Endothelial cell of umbilical vein (primary cell): ENCODE data around the gene ITFG1. TPM values are rescaled to one million over a fixed set of nuclear protein-coding genes. Genes with fewer than 3 reads are reported as not detected.
"Not testable (repeated sequence)": the region's sequence is repeated elsewhere in the genome, so short reads cannot be mapped to it uniquely, and the experiment has no call there.

Experiments
- BruUV-seq: library from RNA; stranded (reverse); fragments of 400-500 nt; replicated peaks from 2 replicates; lab custom pipeline; 2021; lab: Mats Ljungman, UMichigan
- CTCF ChIA-PET: fragments of 300-600, 350-600 bp; sonication (Branson Sonifier 250); formaldehyde crosslinking; loops from one replicate; lab custom pipeline; 2021; ENCODE audit warnings: antibody characterized with exemption, inconsistent platforms; lab: Charles Lee
- POLR2A ChIA-PET: fragments of 300-600, 350-600 bp; sonication (Branson Sonifier 250); formaldehyde crosslinking; loops from one replicate; lab custom pipeline; 2021; ENCODE audit warnings: antibody characterized with exemption, inconsistent platforms; lab: Charles Lee
- DNase-seq: peaks from one replicate; pipeline ENCODE4 v3.0.0-alpha.2; 2011; ENCODE audit warnings: low read depth, low spot score
- FAIRE-seq: peaks from 2 replicates; lab custom pipeline; 2011; peaks lifted over from hg19 to GRCh38; lab: Jason Lieb, UNC
- H2AFZ ChIP-seq: 2 replicates; pipeline ENCODE4 v1.6.0; 2012; ENCODE audit warnings: low read depth, low read length, control low read depth, inconsistent platforms
- H3K27ac ChIP-seq: 2 replicates; pipeline ENCODE4 v1.5.1; 2011; ENCODE audit warnings: low read depth, mild to moderate bottlenecking, control low read depth, low read length, moderate library complexity; ENCODE audit not compliant: insufficient read depth
- H3K27me3 ChIP-seq, 2 experiments: 2 replicates each; pipeline versions ENCODE4 v1.6.0 to v1.6.1; 2011; ENCODE audit warnings: low read length in 2 of 2, mixed read lengths in 1 of 2; ENCODE audit not compliant: control insufficient read depth in 2 of 2, insufficient read depth in 2 of 2
- H3K36me3 ChIP-seq, 2 experiments: 2 replicates in 1 of 2; 3 replicates in 1 of 2; pipeline ENCODE4 v1.5.1; 2011; ENCODE audit warnings: low read length in 2 of 2, mild to moderate bottlenecking in 1 of 2, moderate library complexity in 1 of 2; ENCODE audit not compliant: control insufficient read depth in 2 of 2, insufficient read depth in 2 of 2; ENCODE audit errors: extremely low read depth in 1 of 2
- H3K4me1 ChIP-seq: 3 replicates; pipeline ENCODE4 v1.5.1; 2011; ENCODE audit warnings: mild to moderate bottlenecking, low read length; ENCODE audit not compliant: control insufficient read depth, insufficient read depth; ENCODE audit errors: extremely low read depth
- H3K4me2 ChIP-seq: 2 replicates; pipeline ENCODE4 v1.6.1; 2011; ENCODE audit warnings: low read length, control low read depth, mixed read lengths; ENCODE audit not compliant: insufficient read depth
- H3K4me3 ChIP-seq, 3 experiments: fragments of 200-600 bp in 1 of 3; sonication (generic), shearing (Covaris generic) in 1 of 3; replicated peaks in 1 of 3; 2 replicates each; pipeline ENCODE4 v1.5.1; 2011 to 2016; ENCODE audit warnings: control low read depth in 3 of 3, low read length in 3 of 3, mild to moderate bottlenecking in 2 of 3, inconsistent platforms in 1 of 3, low read depth in 1 of 3, moderate library complexity in 1 of 3; ENCODE audit not compliant: insufficient read depth in 1 of 3
- H3K79me2 ChIP-seq: 2 replicates; pipeline ENCODE4 v1.6.0; 2012; ENCODE audit warnings: low read length, inconsistent platforms; ENCODE audit not compliant: control insufficient read depth, insufficient read depth
- H3K9ac ChIP-seq: replicated peaks from 2 replicates; pipeline ENCODE3; 2011; ENCODE audit warnings: low read length, control low read depth; ENCODE audit not compliant: insufficient read depth; ENCODE audit errors: extremely low read depth
- H3K9me1 ChIP-seq: replicated peaks from 3 replicates; pipeline ENCODE4 v1.6.0; 2011; ENCODE audit warnings: mild to moderate bottlenecking, low read length; ENCODE audit not compliant: control insufficient read depth, insufficient read depth; ENCODE audit errors: extremely low read depth
- H3K9me3 ChIP-seq: replicated peaks from 2 replicates; pipeline ENCODE4 v1.5.1; 2012; ENCODE audit warnings: low read length, inconsistent platforms; ENCODE audit not compliant: control insufficient read depth, insufficient read depth
- H4K20me1 ChIP-seq: replicated peaks from 2 replicates; pipeline ENCODE3; 2011; ENCODE audit warnings: mild to moderate bottlenecking, low read length; ENCODE audit not compliant: control insufficient read depth, insufficient read depth; ENCODE audit errors: extremely low read depth
- FOS ChIP-seq: IDR thresholded peaks from 2 replicates; pipeline ENCODE4 v1.6.1; 2011; ENCODE audit warnings: mild to moderate bottlenecking, low read length, moderate library complexity, borderline replicate concordance; ENCODE audit not compliant: insufficient read depth
- JUN ChIP-seq: IDR thresholded peaks from 2 replicates; pipeline ENCODE4 v1.6.1; 2011; ENCODE audit warnings: borderline replicate concordance, low read depth; ENCODE audit not compliant: insufficient read length, insufficient read depth
- POLR2A ChIP-seq: IDR thresholded peaks from 2 replicates; pipeline ENCODE4 v1.6.1; 2012; ENCODE audit warnings: low read depth, mild to moderate bottlenecking, control low read depth, low read length
- dilution Hi-C: fragments of 300-500 bp; cut with MboI; formaldehyde crosslinking; loops from one replicate; pipeline ENCODE4 v1.15.0; 2019; ENCODE audit warnings: low sequenced_read_pairs; ENCODE audit not compliant: extremely low pct_ligation_motif_present
- intact Hi-C: fragments of 100-400 bp; cut with micrococcal nuclease; formaldehyde crosslinking; loops from one replicate; pipeline ENCODE4 v1.10.0; 2022
- polyA plus RNA-seq, 4 experiments: library from polyadenylated mRNA; depleted of rRNA in 3 of 4; stranded (reverse) in 3 of 4; unstranded in 1 of 4; fragments of >200 nt; gene quantifications; 2 replicates each; pipeline versions ENCODE4 v1.2.1 to v1.2.3, GENCODE V29; 2011 to 2012; ENCODE audit warnings: missing spikeins in 1 of 4
- total RNA-seq: library from RNA; stranded (reverse); gene quantifications from 2 replicates; pipeline ENCODE4 v1.2.3, GENCODE V29; 2021

Gene ITFG1
- total and polyA plus RNA-seq, 2 donors (not counting 3 experiments of a cell fraction or from before 2014, with no cell fraction given): 32.1 to 44.2 TPM

DNA sequence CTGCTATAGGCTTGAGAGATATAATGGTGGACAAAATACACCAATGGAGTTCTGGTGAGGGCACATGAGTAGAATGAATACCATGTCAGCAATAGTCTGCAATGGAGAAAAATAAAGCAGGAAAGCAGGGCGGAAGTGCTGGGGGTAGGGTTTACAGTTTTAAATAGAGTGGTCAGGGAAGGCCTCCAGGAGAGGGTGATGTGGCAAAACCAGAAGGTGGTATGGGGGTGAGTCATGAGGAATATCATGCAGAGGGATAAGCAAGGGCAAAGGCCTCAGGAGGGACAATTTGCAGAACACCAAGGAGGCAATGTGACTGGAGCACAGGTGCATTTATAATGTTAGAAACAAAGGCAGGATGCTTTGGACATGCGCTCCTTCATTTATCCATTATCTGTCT is 102.0 kb downstream of the ITFG1 start:
- Histone ChIP-seq H3K9me1 (no peaks in the 10 kb centered on the region), H3K79me2 (no peaks in the 10 kb centered on the region), H3K9ac (no peak overlapping the region), H3K36me3 (no peaks in the 10 kb centered on the region), H3K4me1 (peaks cover 5% of the 10 kb centered on the region), H3K27me3 (no peaks in the 10 kb centered on the region), H2AFZ (no peak overlapping the region), H3K4me2 (no peak overlapping the region), H4K20me1 (no peaks in the 10 kb centered on the region), H3K27ac (no peak overlapping the region), H3K4me3 (no peak overlapping the region), H3K9me3 (no peaks in the 10 kb centered on the region)
- no TSS peak for BruUV-seq
- FAIRE-seq (no peak), DNase-seq (no peak)
- dilution Hi-C loops: no loop called here
- ChIA-PET POLR2A (no interaction called here), CTCF (no interaction called here)
- no peak for TF ChIP-seq POLR2A
- TF ChIP-seq FOS: peak; percentile 13
- TF ChIP-seq JUN: no peak
- intact Hi-C loops: no loop called here

DNA sequence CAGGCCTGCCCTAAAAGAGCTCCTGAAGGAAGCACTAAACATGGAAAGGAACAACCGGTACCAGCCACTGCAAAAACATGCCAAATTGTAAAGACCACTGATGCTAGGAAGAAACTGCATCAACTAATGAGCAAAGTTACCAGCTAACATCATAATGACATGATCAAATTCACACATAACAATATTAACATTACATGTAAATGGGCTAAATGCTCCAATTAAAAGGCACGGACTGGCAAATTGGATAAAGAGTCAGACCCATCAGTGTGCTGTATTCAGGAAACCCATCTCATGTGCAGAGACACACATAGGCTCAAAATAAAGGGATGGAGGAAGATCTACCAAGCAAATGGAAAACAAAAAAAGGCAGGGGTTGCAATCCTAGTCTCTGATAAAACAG is 111.8 kb downstream of the ITFG1 start:
- H3K4me2 ChIP-seq, BruUV-seq, POLR2A ChIA-PET, DNase-seq, H3K4me3 ChIP-seq, dilution Hi-C loops, H3K4me1 ChIP-seq, H3K79me2 ChIP-seq, intact Hi-C loops, H3K9me3 ChIP-seq, H3K27ac ChIP-seq, H3K36me3 ChIP-seq, H3K9ac ChIP-seq, H3K9me1 ChIP-seq, H2AFZ ChIP-seq, H4K20me1 ChIP-seq, H3K27me3 ChIP-seq, CTCF ChIA-PET, FAIRE-seq: not testable (repeated sequence)

DNA sequence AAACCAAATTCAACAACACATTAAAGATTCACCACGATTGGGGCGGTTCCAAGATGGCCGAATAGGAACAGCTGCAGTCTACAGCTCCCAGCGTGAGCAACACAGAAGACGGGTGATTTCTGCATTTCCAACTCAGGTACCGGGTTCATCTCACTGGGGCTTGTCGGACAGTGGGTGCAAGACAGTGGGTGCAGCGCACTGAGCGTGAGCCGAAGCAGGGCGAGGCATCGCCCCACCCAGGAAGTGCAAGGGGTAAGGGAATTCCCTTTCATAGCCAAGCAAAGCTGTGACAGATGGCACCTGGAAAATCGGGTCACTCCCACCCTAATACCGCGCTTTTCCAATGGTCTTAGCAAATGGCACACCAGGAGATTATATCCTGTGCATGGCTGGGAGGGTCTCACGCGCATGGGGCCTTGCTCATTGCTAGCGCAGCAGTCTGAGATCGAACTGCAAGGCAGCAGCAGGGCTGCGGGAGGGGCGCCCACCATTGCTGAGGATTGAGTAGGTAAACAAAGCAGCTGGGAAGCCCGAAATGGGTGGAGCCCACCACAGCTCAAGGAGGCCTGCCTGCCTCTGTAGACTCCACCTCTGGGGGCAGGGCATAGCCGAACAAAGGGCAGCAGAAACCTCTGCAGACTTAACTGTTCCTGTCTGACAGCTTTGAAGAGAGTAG is 113.7 kb downstream of the ITFG1 start:
- H3K4me2 ChIP-seq, POLR2A ChIA-PET, FAIRE-seq, intact Hi-C loops, H3K79me2 ChIP-seq, H2AFZ ChIP-seq, dilution Hi-C loops, H3K9ac ChIP-seq, H3K9me1 ChIP-seq, H3K4me3 ChIP-seq, H3K4me1 ChIP-seq, H3K9me3 ChIP-seq, CTCF ChIA-PET, BruUV-seq, H3K27ac ChIP-seq, DNase-seq, H3K27me3 ChIP-seq, H4K20me1 ChIP-seq, H3K36me3 ChIP-seq: not testable (repeated sequence)
